ENCODE results near the gene CRHR2.

CRHR2 gene

GRCh38 chr7:30648744-30649540 lies 33.3 kb downstream of the CRHR2 start (continued):
- no peak for TF ChIP-seq REST (tag by site-specific recombination; IDR thresholded peaks at IDR 0.05)
- TF ChIP-seq GLI2 (tag by site-specific recombination; IDR thresholded peaks at IDR 0.05; ENCODE audit: borderline replicate concordance, low read depth) = no peak
- no peak for TF ChIP-seq ZFP41 (tag by site-specific recombination; IDR thresholded peaks at IDR 0.05; ENCODE audit: borderline replicate concordance)
- TF ChIP-seq HOXC10 (CRISPR knock-in tag; IDR thresholded peaks at IDR 0.05) = no peak
- TF ChIP-seq SETDB1 (IDR thresholded peaks at IDR 0.05; ENCODE audit: insufficient read length, low read length) = no peak

- Histone ChIP-seq H3K9me3 (ENCODE audit: control insufficient read depth, insufficient read depth, low read depth, low read length) (no peaks in the 10 kb centered on the region), H3K4me1 (ENCODE audit: control insufficient read depth, insufficient read depth, low read length) (peaks cover 2% of the 10 kb centered on the region; the same call in 1 of the 2 replicates), H3K36me3 (ENCODE audit: control insufficient read depth in 2 of 2, insufficient read depth in 1 of 2, low read length in 2 of 2) (no peaks in the 10 kb centered on the region), H3K4me3 (ENCODE audit: low read depth, low read length) (no peak overlapping the region), H3K27ac (ENCODE audit: extremely low read depth, low read depth, low read length) (no peak overlapping the region)
- CTCF ChIA-PET = interaction anchor here (0.9 kb wide), 1 partner anchor 67 kb away, joined by 3 read pairs; no protein-coding TSS in a partner anchor
- TF ChIP-seq PBX3 (CRISPR knock-in tag; IDR thresholded peaks at IDR 0.05) (no peak), CTCF (tag by site-specific recombination; IDR thresholded peaks at IDR 0.05) (no peak), ZIC2 (tag by site-specific recombination; IDR thresholded peaks at IDR 0.05) (peak; percentile 37; the same call in 1 of the 2 replicates)
- POLR2A ChIA-PET = no interaction called here
These were observed 34.5 kb downstream of the CRHR2 start for GRCh38 chr7:30647589-30648364.

- ChIA-PET POLR2A (no interaction called here), CTCF (interaction anchor here (1.1 kb wide), 1 partner anchor 12 kb away, joined by 3 read pairs; no protein-coding TSS in a partner anchor)
- H3K4me3 ChIP-seq (ENCODE audit: low read depth, low read length) = no peak overlapping the region
- no peak overlapping the region for H3K27ac ChIP-seq (ENCODE audit: extremely low read depth, low read depth, low read length)
- H3K9me3 ChIP-seq (ENCODE audit: control insufficient read depth, insufficient read depth, low read depth, low read length) = no peaks in the 10 kb centered on the region
- H3K36me3 ChIP-seq (ENCODE audit: control insufficient read depth in 2 of 2, insufficient read depth in 1 of 2, low read length in 2 of 2) = no peaks in the 10 kb centered on the region
- peaks cover 2% of the 10 kb centered on the region; the same call in 1 of the 2 replicates for H3K4me1 ChIP-seq (ENCODE audit: control insufficient read depth, insufficient read depth, low read length)
- TF ChIP-seq PRDM2 (tag by site-specific recombination; IDR thresholded peaks at IDR 0.05; ENCODE audit: borderline replicate concordance) (no peak), KLF9 (tag by site-specific recombination; IDR thresholded peaks at IDR 0.05; ENCODE audit: low read depth) (no peak), GLIS2 (tag by site-specific recombination; IDR thresholded peaks at IDR 0.05) (no peak), ELK4 (IDR thresholded peaks at IDR 0.05; ENCODE audit: borderline replicate concordance, low read depth, low read length) (no peak), ZNF580 (tag by site-specific recombination; IDR thresholded peaks at IDR 0.05) (no peak)
These were observed 36.1 kb downstream of the CRHR2 start for GRCh38 chr7:30646154-30646553.

All from HEK293 (cell line).